Breast epithelium (tissue), 4 donors: ENCODE data around the gene SLC6A12. TPM values are rescaled to one million over a fixed set of nuclear protein-coding genes. Genes with fewer than 3 reads are reported as not detected.
"Not testable (repeated sequence)": the region's sequence is repeated elsewhere in the genome, so short reads cannot be mapped to it uniquely, and the experiment has no call there.

Source experiments
- DNase-seq, 2 donors: peaks; one replicate each; pipeline ENCODE4 v3.0.0-alpha.2; 2019; ENCODE audit warnings: low spot score in 2 of 2
- H3K27ac ChIP-seq, 2 donors: fragments of 200-600 bp; sonication (generic) in 1 of 2; one replicate each; pipeline ENCODE4 v1.5.1; 2016 to 2019; ENCODE audit warnings: mild to moderate bottlenecking in 1 of 2
- H3K27me3 ChIP-seq, 2 donors: fragments of 200-600 bp; sonication (generic) in 1 of 2; one replicate each; pipeline versions ENCODE4 v1.5.1 to v1.6.0; 2017 to 2019; ENCODE audit warnings: control low read depth in 1 of 2, mild to moderate bottlenecking in 1 of 2
- H3K36me3 ChIP-seq: fragments of 200-600 bp; one replicate; pipeline ENCODE4 v1.5.1; 2019
- H3K4me1 ChIP-seq, 2 donors: fragments of 200-600 bp; sonication (generic); one replicate each; pipeline ENCODE4 v1.5.1; 2016 to 2019; ENCODE audit warnings: control low read depth in 1 of 2
- H3K4me3 ChIP-seq, 3 donors: fragments of 200-600 bp; sonication (generic); 1 replicate in 2 of 3; 2 replicates in 1 of 3; pipeline ENCODE4 v1.5.1; 2016 to 2019; ENCODE audit warnings: mild to moderate bottlenecking in 3 of 3, moderate library complexity in 2 of 3
- H3K9me3 ChIP-seq, 2 donors: fragments of 200-600 bp; sonication (generic) in 1 of 2; one replicate each; pipeline ENCODE4 v1.5.1; 2016 to 2019; ENCODE audit warnings: control low read depth in 1 of 2
- CTCF ChIP-seq, 3 donors: fragments of 450-650 bp; IDR thresholded peaks; one replicate each; pipeline ENCODE4 v1.5.1; 2016 to 2017; ENCODE audit warnings: antibody characterized with exemption in 3 of 3, mild to moderate bottlenecking in 3 of 3, moderate library complexity in 3 of 3
- POLR2A ChIP-seq: fragments of 450-650 bp; IDR thresholded peaks from one replicate; pipeline ENCODE4 v1.6.1; 2016; ENCODE audit warnings: antibody characterized with exemption, mild to moderate bottlenecking, moderate library complexity
- POLR2AphosphoS5 ChIP-seq, 3 donors: sonication (generic); formaldehyde crosslinking; IDR thresholded peaks; one replicate each; pipeline ENCODE4 v1.6.1; 2017; ENCODE audit warnings: antibody characterized with exemption in 3 of 3
- intact Hi-C: fragments of 100-400 bp; cut with DNase I; formaldehyde crosslinking; loops from one replicate; pipeline ENCODE4 v1.15.1; 2023; ENCODE audit warnings: low total_unique reads
- total RNA-seq, 3 donors: library from RNA; depleted of rRNA; stranded (reverse); fragments of >200 nt; gene quantifications; one replicate each; pipeline ENCODE4 v1.1.0, GENCODE V29; 2016

The SLC6A12 gene
- total RNA-seq, 3 donors from 2014 or later = 0.33 to 2.1 (median 1.3) TPM

- DNase-seq = no peak
- TF ChIP-seq POLR2AphosphoS5 (IDR thresholded peaks at IDR 0.05) (no peak), CTCF (IDR thresholded peaks at IDR 0.05) (no peak), POLR2A (no peak)
- intact Hi-C loops = no loop called here
Measured at GRCh38 chr12:220491-220890, 6.5 kb upstream of the SLC6A12 start.

GRCh38 chr12:219891-220352, 6.0 kb upstream of the SLC6A12 start:
- Histone ChIP-seq H3K36me3 (no peaks in the 10 kb centered on the region), H3K27ac (no peak overlapping the region), H3K4me3 (no peak overlapping the region), H3K9me3 (no peaks in the 10 kb centered on the region), H3K27me3 (no peaks in the 10 kb centered on the region), H3K4me1 (no peaks in the 10 kb centered on the region)
- peak in 1 of 2 donors; percentile 65 for DNase-seq
- TF ChIP-seq POLR2AphosphoS5 (IDR thresholded peaks at IDR 0.05) = no peak
- peak in 2 of 3 donors; percentile 46 to 53 for TF ChIP-seq CTCF (IDR thresholded peaks at IDR 0.05)
- TF ChIP-seq POLR2A = no peak
- intact Hi-C loops = no loop called here

More at GRCh38 chr12:220491-220890, 6.5 kb upstream of the SLC6A12 start:
- H3K36me3 ChIP-seq = no peaks in the 10 kb centered on the region
- no peaks in the 10 kb centered on the region for H3K9me3 ChIP-seq
- no peaks in the 10 kb centered on the region for H3K27me3 ChIP-seq
- H3K4me1 ChIP-seq = no peaks in the 10 kb centered on the region
- no peak overlapping the region for H3K4me3 ChIP-seq
- H3K27ac ChIP-seq = no peak overlapping the region

- H3K27me3 ChIP-seq = no peaks in the 10 kb centered on the region
- H3K36me3 ChIP-seq = no peaks in the 10 kb centered on the region
- no peak overlapping the region for H3K4me3 ChIP-seq
- intact Hi-C loops = no loop called here
- no peak for DNase-seq
- no peak overlapping the region for H3K27ac ChIP-seq
- TF ChIP-seq POLR2AphosphoS5 (IDR thresholded peaks at IDR 0.05) (no peak), CTCF (IDR thresholded peaks at IDR 0.05) (no peak), POLR2A (no peak)
- no peaks in the 10 kb centered on the region for H3K9me3 ChIP-seq
- H3K4me1 ChIP-seq = no peaks in the 10 kb centered on the region
Measured at GRCh38 chr12:218728-219590, 5.0 kb upstream of the SLC6A12 start.

- DNase-seq = no peak
- intact Hi-C loops = no loop called here
- TF ChIP-seq POLR2AphosphoS5 (IDR thresholded peaks at IDR 0.05) (no peak), POLR2A (no peak), CTCF (IDR thresholded peaks at IDR 0.05) (no peak)
- Histone ChIP-seq H3K27ac (no peak overlapping the region), H3K4me3 (no peak overlapping the region), H3K9me3 (no peaks in the 10 kb centered on the region), H3K4me1 (no peaks in the 10 kb centered on the region), H3K27me3 (peaks cover 0 to 3% of the 10 kb centered on the region in 2 donors), H3K36me3 (no peaks in the 10 kb centered on the region)
Measured at GRCh38 chr12:218221-218620, 4.3 kb upstream of the SLC6A12 start.

- intact Hi-C loops, H3K9me3 ChIP-seq, H3K27me3 ChIP-seq, H3K4me1 ChIP-seq, H3K36me3 ChIP-seq, DNase-seq, H3K4me3 ChIP-seq, H3K27ac ChIP-seq: not testable (repeated sequence)
Measured at GRCh38 chr12:217029-217428, 3.1 kb upstream of the SLC6A12 start.
